SU-DHL-6 (cell line): Measurements from ENCODE around the gene RNF227.

Source experiments
- EZH2phosphoT487 ChIP-seq: fragments of 200-600 bp; sonication (generic), shearing (Covaris generic); conservative IDR thresholded peaks from 2 replicates; pipeline ENCODE4 v1.6.1; 2018; ENCODE audit warnings: mild to moderate bottlenecking, antibody characterized with exemption, low read length, moderate library complexity, mixed read lengths
- TF ChIP-seq, protein P1 (sequence below): fragments of 200-600 bp; sonication (generic); IDR thresholded peaks from one replicate; pipeline ENCODE4 v1.5.1; 2017; ENCODE audit warnings: antibody characterized with exemption, mild to moderate bottlenecking, low read length, moderate library complexity; ENCODE audit not compliant: insufficient read depth, poor library complexity, severe bottlenecking

DNA sequence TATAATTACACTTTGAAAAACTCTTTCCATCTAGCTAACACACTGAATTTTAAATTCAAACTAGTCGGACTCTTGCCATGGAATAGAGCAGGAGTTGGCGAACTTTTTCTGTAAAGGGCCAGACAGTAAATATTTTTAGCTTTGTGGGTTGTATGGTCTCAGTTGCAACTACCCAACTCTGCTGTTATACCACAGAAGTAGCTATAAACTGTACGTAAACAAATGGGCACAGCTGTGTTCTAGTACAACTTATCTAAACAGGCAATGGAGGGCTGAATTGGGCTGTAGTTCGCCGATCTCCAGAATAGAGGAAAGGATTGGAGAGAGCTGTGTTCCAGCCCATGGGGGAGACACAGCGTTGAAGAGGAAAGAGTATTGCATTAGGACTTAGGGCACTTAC lies 24.7 kb upstream of the RNF227 start:
- TF ChIP-seq, protein P1, sequence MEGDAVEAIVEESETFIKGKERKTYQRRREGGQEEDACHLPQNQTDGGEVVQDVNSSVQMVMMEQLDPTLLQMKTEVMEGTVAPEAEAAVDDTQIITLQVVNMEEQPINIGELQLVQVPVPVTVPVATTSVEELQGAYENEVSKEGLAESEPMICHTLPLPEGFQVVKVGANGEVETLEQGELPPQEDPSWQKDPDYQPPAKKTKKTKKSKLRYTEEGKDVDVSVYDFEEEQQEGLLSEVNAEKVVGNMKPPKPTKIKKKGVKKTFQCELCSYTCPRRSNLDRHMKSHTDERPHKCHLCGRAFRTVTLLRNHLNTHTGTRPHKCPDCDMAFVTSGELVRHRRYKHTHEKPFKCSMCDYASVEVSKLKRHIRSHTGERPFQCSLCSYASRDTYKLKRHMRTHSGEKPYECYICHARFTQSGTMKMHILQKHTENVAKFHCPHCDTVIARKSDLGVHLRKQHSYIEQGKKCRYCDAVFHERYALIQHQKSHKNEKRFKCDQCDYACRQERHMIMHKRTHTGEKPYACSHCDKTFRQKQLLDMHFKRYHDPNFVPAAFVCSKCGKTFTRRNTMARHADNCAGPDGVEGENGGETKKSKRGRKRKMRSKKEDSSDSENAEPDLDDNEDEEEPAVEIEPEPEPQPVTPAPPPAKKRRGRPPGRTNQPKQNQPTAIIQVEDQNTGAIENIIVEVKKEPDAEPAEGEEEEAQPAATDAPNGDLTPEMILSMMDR = no peak
- no peak for TF ChIP-seq EZH2phosphoT487
